Stomach (tissue), 9 donors: ENCODE results near the gene KATNIP. TPM values are rescaled to one million over a fixed set of nuclear protein-coding genes. Genes with fewer than 3 reads are reported as not detected.

ENCODE experiments used
- DNase-seq, 2 donors: peaks; one replicate each; pipeline versions ENCODE4 v3.0.0 to v3.0.0-alpha.2; 2013 to 2019
- H3K27ac ChIP-seq, 5 donors: fragments of 200-600 bp in 4 of 5; sonication (generic) in 4 of 5; one replicate each; pipeline ENCODE4 v1.5.1; 2013 to 2019; ENCODE audit warnings: mild to moderate bottlenecking in 1 of 5, moderate library complexity in 1 of 5
- H3K27me3 ChIP-seq, 3 donors: fragments of 200-600 bp; sonication (generic); one replicate each; pipeline ENCODE4 v1.5.1; 2017 to 2019; ENCODE audit warnings: mixed run types in 1 of 3
- H3K36me3 ChIP-seq, 4 donors: fragments of 200-600 bp; sonication (generic); 1 replicate in 3 of 4; 2 replicates in 1 of 4; pipeline ENCODE4 v1.5.1; 2016 to 2019
- H3K4me1 ChIP-seq, 4 donors: fragments of 200-600 bp; sonication (generic); one replicate each; pipeline ENCODE4 v1.5.1; 2016 to 2019
- H3K4me3 ChIP-seq, 4 donors: fragments of 200-600 bp; sonication (generic) in 3 of 4; one replicate each; pipeline ENCODE4 v1.5.1; 2016 to 2019; ENCODE audit warnings: mild to moderate bottlenecking in 1 of 4
- H3K9me3 ChIP-seq, 4 donors: fragments of 200-600 bp; sonication (generic); one replicate each; pipeline ENCODE4 v1.5.1; 2016 to 2019
- CTCF ChIP-seq, 7 experiments: fragments of 450-650 bp in 4 of 7; fragments of 200-600 bp in 3 of 7; sonication (generic) in 3 of 7; IDR thresholded peaks; one replicate each; pipeline ENCODE4 v1.5.1; 2016 to 2019; ENCODE audit warnings: antibody characterized with exemption in 7 of 7, control low read depth in 2 of 7, mild to moderate bottlenecking in 1 of 7
- EP300 ChIP-seq: sonication (generic); formaldehyde crosslinking; IDR thresholded peaks from one replicate; pipeline ENCODE4 v1.6.1; 2017; ENCODE audit warnings: antibody characterized with exemption
- POLR2A ChIP-seq, 4 donors: fragments of 450-650 bp; IDR thresholded peaks; one replicate each; pipeline ENCODE4 v1.6.1; 2016; ENCODE audit warnings: antibody characterized with exemption in 4 of 4, control low read depth in 2 of 4, mild to moderate bottlenecking in 1 of 4, moderate library complexity in 1 of 4
- POLR2AphosphoS5 ChIP-seq, 3 donors: sonication (generic); formaldehyde crosslinking; IDR thresholded peaks; one replicate each; pipeline ENCODE4 v1.6.1; 2016; ENCODE audit warnings: antibody characterized with exemption in 3 of 3
- WGBS, 5 donors: extraction: QIAGEN DNeasy Blood & Tissue Kit in 3 of 5; methylation state at CpG; one replicate each; pipeline versions ENCODE4 v1.1.5 to v1.1.7; 2013 to 2018; 5-methylcytosine and 5-hydroxymethylcytosine counted together
- intact Hi-C: fragments of 100-400 bp; cut with DNase I; formaldehyde crosslinking; loops from one replicate; pipeline ENCODE4 v1.15.1; 2023; ENCODE audit warnings: low total_unique reads
- polyA plus RNA-seq, 3 donors: library from polyadenylated mRNA; stranded (reverse); fragments of 200-250 nt; gene quantifications; one replicate each; pipeline ENCODE4 v1.2.3, GENCODE V29; 2013
- total RNA-seq, 5 donors: library from RNA; depleted of rRNA; stranded (reverse); fragments of >200 nt; gene quantifications; one replicate each; pipeline versions ENCODE4 v1.1.0 to v1.2.3, GENCODE V29; 2014 to 2016
- donor health status: healthy with polysubstance abuse.
- donor health status: Bipolar disorder and iron deficiency.
- donor health status: healthy.

KATNIP gene
- total and polyA plus RNA-seq, 8 donors, result 2.6 to 52.7 (median 34.4) TPM

- intact Hi-C loops, result no loop called here
- 91 to 96% (median 94%) methylated on average over 4 of the region's 4 CpGs for WGBS, 5 donors
- H3K4me1 ChIP-seq, result peaks cover 0 to 15% (median 5%) of the 10 kb centered on the region in 4 donors
- peaks cover 0 to 8% (median 0%) of the 10 kb centered on the region in 4 donors for H3K9me3 ChIP-seq
- H3K27me3 ChIP-seq, result no peaks in the 10 kb centered on the region
- no peak overlapping the region for H3K27ac ChIP-seq
- TF ChIP-seq EP300, result no peak
- TF ChIP-seq POLR2AphosphoS5 (IDR thresholded peaks at IDR 0.05), result no peak
- no peak for TF ChIP-seq POLR2A (IDR thresholded peaks at IDR 0.05)
- TF ChIP-seq CTCF (IDR thresholded peaks at IDR 0.05), result no peak
- no peak for DNase-seq
- peaks cover 0 to 6% (median 2%) of the 10 kb centered on the region in 4 donors for H3K36me3 ChIP-seq
- no peak overlapping the region for H3K4me3 ChIP-seq
These were observed 41.9 kb downstream of the KATNIP start for GRCh38 chr16:27591837-27592236.

GRCh38 chr16:27595475-27595874, 45.5 kb downstream of the KATNIP start:
- 15 to 41% (median 29%) methylated on average over 4 of the region's 4 CpGs for WGBS, 5 donors
- no peaks in the 10 kb centered on the region for H3K9me3 ChIP-seq
- H3K4me1 ChIP-seq, result peaks cover 0 to 15% (median 5%) of the 10 kb centered on the region in 4 donors
- no peak overlapping the region for H3K27ac ChIP-seq
- no peak for DNase-seq
- TF ChIP-seq EP300, result no peak
- TF ChIP-seq POLR2AphosphoS5 (IDR thresholded peaks at IDR 0.05), result no peak
- no peak for TF ChIP-seq POLR2A (IDR thresholded peaks at IDR 0.05)
- TF ChIP-seq CTCF (IDR thresholded peaks at IDR 0.05), result no peak
- no peak overlapping the region for H3K4me3 ChIP-seq
- intact Hi-C loops, result no loop called here
- no peaks in the 10 kb centered on the region for H3K27me3 ChIP-seq
- H3K36me3 ChIP-seq, result peaks cover 0 to 14% (median 12%) of the 10 kb centered on the region in 4 donors

- Histone ChIP-seq H3K4me3 (no peak overlapping the region), H3K9me3 (no peaks in the 10 kb centered on the region), H3K27ac (no peak overlapping the region), H3K27me3 (no peaks in the 10 kb centered on the region), H3K36me3 (peaks cover 0 to 13% (median 11%) of the 10 kb centered on the region in 4 donors), H3K4me1 (peaks cover 0 to 15% (median 5%) of the 10 kb centered on the region in 4 donors)
- intact Hi-C loops, result no loop called here
- no peak for DNase-seq
- 47 to 71% (median 59%) methylated on average over 6 of the region's 6 CpGs for WGBS, 5 donors
- TF ChIP-seq POLR2AphosphoS5 (IDR thresholded peaks at IDR 0.05), result no peak
- no peak for TF ChIP-seq POLR2A (IDR thresholded peaks at IDR 0.05)
- no peak for TF ChIP-seq CTCF (IDR thresholded peaks at IDR 0.05)
- no peak for TF ChIP-seq EP300
These were observed 46.0 kb downstream of the KATNIP start for GRCh38 chr16:27595993-27596392.

- Histone ChIP-seq H3K4me3 (no peak overlapping the region), H3K4me1 (peaks cover 0 to 15% (median 5%) of the 10 kb centered on the region in 4 donors), H3K27me3 (no peaks in the 10 kb centered on the region), H3K36me3 (peaks cover 0 to 13% (median 11%) of the 10 kb centered on the region in 4 donors), H3K9me3 (no peaks in the 10 kb centered on the region), H3K27ac (no peak overlapping the region)
- 81 to 98% (median 94%) methylated on average over 4 of the region's 4 CpGs for WGBS, 5 donors
- intact Hi-C loops, result no loop called here
- DNase-seq, result no peak
- TF ChIP-seq EP300 (no peak), CTCF (IDR thresholded peaks at IDR 0.05) (no peak), POLR2A (IDR thresholded peaks at IDR 0.05) (no peak), POLR2AphosphoS5 (IDR thresholded peaks at IDR 0.05) (no peak)
These were observed 46.5 kb downstream of the KATNIP start for GRCh38 chr16:27596411-27596810.
